GM08714 (cell line): ENCODE results near the gene PDYN.
"Not testable (repeated sequence)": the region's sequence is repeated elsewhere in the genome, so short reads cannot be mapped to it uniquely, and the experiment has no call there.

ENCODE experiments used
- H3K4me3 ChIP-seq: fragments of 200-500 bp; sonication (Bioruptor generic); 2 replicates; pipeline ENCODE4 v1.5.1; 2014; ENCODE audit warnings: mild to moderate bottlenecking, low read length, inconsistent platforms
- ZNF274 ChIP-seq: IDR thresholded peaks from 2 replicates; pipeline ENCODE4 v1.6.1; 2012; ENCODE audit warnings: mild to moderate bottlenecking, low read depth, low read length

PDYN gene

DNA sequence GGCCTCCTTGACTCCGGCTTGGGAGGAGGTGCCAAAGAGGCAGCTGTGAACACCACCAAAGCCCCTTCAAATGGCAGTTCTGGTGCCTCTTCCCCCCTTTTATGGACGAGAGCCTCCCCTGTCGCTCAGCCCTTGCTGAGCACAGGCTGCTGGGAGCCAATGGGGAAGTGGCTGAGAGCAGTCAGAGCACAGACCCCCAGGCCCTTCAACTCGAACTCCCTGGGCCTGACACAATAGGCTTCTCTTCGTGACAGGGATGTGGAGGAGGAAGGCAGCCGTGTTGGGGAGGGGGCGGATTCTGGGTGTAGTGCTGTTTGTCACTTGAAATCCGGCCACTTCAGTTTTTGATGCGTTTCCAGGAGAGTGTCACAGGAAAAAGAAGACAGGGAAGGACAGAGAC lies at the start of gene PDYN:
Gene PDYN, minus strand, starts transcription at position 73 of the 400 bp plus-strand sequence. CDS start 10,974 bp downstream, outside the sequence.
- no peak for TF ChIP-seq ZNF274

DNA sequence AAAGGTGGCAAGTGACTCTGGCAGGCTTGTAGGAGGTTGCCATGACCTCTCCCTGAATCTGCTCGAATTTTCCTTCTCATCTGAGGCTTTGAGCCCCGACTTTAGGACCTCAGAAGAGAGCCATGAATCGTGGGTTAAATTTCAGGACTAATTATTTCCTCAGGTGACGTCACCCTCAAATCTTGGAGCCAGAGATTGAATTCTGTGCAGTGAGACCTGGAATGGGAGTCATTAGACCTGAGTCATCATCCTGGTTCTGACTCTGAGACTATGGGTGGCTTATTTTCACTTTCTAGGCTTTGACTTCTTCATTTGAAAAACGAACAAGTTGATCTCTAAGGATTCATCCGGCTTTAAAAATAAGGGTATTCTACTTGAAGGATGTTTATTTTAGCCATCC lies 48.5 kb upstream of the PDYN start:
- TF ChIP-seq ZNF274 = no peak
- H3K4me3 ChIP-seq = no peak overlapping the region

More for the DNA sequence above, at the start of gene PDYN:
- H3K4me3 ChIP-seq = no peak within 1 kb of the TSS

DNA sequence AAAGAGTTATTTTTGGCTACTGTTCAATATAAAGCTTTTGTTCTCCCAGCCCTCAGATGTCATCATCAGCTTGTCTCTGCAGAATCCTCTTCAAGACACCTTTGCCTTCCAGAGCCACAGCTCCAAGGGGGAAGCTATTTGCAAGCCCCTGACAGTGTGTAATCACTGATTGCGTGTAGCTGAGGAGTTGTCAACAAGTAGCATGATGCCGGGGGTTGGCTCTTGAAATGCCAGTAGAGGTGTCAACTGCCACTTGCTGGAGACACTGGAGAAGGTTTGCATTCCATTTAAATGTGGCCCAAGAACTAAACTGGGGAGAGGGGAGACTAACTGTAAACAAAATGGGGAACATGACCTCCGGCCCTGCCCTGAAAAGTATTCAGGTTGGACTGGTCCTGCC lies 44.3 kb upstream of the PDYN start:
- no peak overlapping the region for H3K4me3 ChIP-seq
- TF ChIP-seq ZNF274 = no peak

GRCh38 chr20:2037296-2037914 lies 43.5 kb upstream of the PDYN start:
- TF ChIP-seq ZNF274 = no peak
- H3K4me3 ChIP-seq = no peak overlapping the region

GRCh38 chr20:2036357-2036756 lies 42.5 kb upstream of the PDYN start:
- not testable (repeated sequence) for H3K4me3 ChIP-seq

GRCh38 chr20:2032168-2032567 lies 38.3 kb upstream of the PDYN start:
- TF ChIP-seq ZNF274 = no peak

DNA sequence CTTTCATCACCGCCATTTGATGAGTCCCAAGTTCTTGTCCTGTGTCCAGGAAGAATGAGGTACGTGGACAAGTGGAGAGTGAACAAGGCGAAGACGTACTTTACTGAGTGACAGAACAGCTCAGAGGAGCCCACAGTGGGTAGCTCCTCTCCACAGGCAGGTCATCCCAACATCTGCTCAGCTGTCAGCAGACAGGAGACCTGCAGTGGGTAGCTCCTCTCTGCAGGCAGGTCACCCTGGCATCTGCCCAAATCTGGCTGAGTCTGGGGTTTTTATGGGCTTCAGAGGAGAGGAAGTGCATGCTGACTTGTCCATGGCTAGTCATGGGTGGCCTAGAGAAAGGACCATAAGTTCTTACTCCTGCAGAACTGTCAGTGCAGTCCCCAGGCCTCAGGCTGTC lies 32.7 kb upstream of the PDYN start:
- no peak overlapping the region for H3K4me3 ChIP-seq
- no peak for TF ChIP-seq ZNF274

More at GRCh38 chr20:2032168-2032567, 38.3 kb upstream of the PDYN start:
- no peak overlapping the region for H3K4me3 ChIP-seq

DNA sequence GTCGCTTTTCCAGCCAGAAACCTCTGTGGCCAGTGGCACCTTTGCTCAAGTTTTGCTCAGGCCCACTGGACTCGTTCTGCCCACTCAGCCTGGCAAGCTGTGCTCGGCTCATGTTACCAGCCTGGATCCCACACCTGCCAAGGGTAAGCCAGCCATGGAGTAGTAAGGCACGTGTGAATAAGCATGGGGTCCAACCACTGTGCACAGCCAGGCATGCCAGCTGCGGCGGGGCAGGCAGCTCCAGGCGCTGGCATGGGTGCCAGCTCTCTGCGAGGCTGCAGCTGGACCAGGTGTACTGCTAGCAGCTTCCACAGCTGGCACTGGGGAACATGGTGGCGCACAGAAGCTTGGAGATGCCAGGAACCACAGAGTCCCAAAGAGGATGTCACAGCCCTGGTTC lies 32.1 kb upstream of the PDYN start:
- TF ChIP-seq ZNF274 = no peak
- no peak overlapping the region for H3K4me3 ChIP-seq

- no peak overlapping the region for H3K4me3 ChIP-seq
- TF ChIP-seq ZNF274 = no peak
Observed at GRCh38 chr20:2023151-2023550, 29.3 kb upstream of the PDYN start.

GRCh38 chr20:2022163-2022562 lies 28.3 kb upstream of the PDYN start:
- no peak for TF ChIP-seq ZNF274
- no peak overlapping the region for H3K4me3 ChIP-seq

GRCh38 chr20:2010533-2010932 lies 16.7 kb upstream of the PDYN start:
- TF ChIP-seq ZNF274 = no peak
- H3K4me3 ChIP-seq = no peak overlapping the region

DNA sequence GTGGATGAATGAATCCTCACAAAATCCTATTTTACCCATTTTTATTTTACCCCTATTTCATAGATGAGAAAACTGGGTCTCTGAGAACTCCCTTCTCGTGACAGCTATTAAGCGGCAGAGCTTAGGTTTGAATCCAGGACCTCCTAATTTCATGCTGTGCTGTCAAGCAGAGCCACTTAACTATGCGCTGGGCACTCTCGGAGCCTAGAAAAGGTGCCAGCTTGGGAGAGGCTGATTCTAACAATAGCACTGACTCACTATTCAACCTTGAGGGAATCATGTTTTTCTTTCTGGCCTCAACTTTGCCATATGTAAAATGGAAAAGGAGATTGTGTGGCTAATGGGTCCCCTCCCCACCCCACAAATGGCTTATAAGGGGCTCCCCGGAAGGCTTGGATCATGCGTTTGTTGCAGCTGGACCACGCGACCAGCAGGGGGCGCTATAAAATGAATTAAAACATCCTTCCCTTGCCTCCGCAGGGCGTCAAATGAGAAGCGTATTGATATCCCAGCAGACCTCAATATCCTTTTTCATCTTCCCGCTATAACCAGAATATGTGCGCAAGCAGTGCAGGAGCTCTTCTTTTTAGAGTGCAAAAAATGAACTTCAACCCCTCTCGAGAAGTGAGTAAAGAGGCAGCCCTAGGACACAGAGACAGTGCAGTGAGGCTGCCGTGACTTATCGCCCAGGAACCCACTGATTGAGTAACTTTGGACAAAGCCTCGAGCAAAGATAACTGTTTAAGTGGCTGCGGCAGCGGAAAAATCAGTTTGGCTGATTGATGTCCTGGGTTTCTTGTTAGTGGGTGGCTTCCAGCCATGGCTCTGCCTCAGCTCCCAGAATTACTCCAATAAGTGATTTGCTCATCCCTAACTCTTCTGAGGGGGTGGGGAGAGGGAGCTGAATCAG lies 12.8 kb upstream of the PDYN start:
- H3K4me3 ChIP-seq = no peak overlapping the region
- TF ChIP-seq ZNF274 = no peak

DNA sequence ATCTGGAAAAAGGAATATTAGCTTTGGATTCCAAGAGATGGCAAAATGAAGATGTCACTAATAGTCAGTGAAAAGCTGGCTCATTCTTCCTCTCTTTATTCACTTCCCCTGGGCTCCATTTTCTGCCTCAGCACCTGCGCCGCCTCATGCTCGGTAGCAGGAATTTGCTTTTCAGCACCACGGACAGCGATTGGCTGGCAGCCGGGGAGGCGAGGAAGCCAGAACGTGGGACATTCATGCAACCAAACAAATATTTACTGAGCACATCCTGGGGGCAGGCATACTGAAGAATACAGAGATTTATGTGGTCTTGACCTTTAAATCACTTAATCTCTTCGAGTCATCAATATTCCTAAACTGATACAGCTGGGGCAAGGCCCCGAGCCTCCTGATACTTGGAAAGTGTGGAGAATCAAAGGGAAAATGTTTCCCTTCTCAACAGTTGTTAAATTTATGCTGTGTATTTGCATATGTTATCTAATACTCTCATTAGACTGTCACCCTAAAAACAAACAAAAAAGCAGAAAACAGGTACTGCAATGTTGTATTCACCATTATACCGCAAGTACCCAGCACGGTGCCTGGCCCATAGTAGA lies 12.1 kb upstream of the PDYN start:
- TF ChIP-seq ZNF274 = no peak
- no peak overlapping the region for H3K4me3 ChIP-seq

DNA sequence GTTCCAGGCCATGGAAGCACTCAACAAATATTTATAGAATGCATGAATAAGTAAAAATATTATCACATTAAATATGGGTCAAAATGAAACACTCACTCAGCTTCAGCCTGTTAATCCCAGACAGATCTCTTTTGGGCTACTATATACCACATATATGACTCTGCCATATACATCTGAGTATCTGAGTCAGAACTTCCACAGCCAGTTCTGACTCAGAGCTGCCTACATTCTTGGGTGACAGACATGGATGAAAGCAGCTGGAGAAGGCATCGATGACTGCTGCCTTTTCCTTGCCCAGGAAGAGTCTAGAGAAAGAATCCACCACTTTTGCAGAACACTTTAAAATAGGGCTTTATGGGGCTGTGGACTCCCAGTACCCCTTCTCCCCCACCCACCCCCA lies 11.5 kb upstream of the PDYN start:
- H3K4me3 ChIP-seq = no peak overlapping the region
- TF ChIP-seq ZNF274 = no peak

DNA sequence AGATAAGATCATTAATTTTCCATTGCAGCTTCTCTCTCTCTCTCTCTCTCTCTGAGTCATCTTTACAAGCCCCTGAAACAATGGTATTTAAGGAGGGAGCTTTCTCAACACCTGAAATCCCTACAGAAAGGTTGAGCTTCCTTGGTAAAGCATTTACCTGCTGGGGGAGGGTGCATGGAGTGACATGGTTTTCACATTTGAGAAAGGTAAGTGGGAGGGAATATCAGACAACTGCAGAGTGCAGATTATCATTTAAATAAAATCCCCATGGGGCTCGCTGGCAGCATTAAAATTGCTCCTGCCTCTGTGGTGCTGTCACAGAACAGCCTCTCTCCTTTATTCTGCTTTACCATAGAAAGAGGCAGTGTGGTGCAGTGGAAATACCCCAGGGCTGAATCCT lies 10.3 kb upstream of the PDYN start:
- no peak overlapping the region for H3K4me3 ChIP-seq
- no peak for TF ChIP-seq ZNF274
